Measurements from ENCODE around the gene CSNK2B.

- TF ChIP-seq CTCF (IDR thresholded peaks at IDR 0.05) (no peak), POLR2A (IDR thresholded peaks at IDR 0.05) (no peak), POLR2AphosphoS5 (IDR thresholded peaks at IDR 0.05) (peak in 1 of 4 donors; percentile 6)
Measured at GRCh38 chr6:31632279-31632946, 33.5 kb upstream of the CSNK2B start.
